GM18907 (cell line): ENCODE results near the gene PRR7.

Source experiments
- ATAC-seq: cut with Tn5 transposase; IDR thresholded peaks from one replicate; pipeline ENCODE4 v1.9.1; 2021; ENCODE audit warnings: mild to moderate bottlenecking, moderate library complexity; ENCODE audit not compliant: unreplicated experiment

Gene PRR7

GRCh38 chr5:177449140-177450061, 2.8 kb downstream of the PRR7 start:
- ATAC-seq: no peak

- ATAC-seq: no peak
These were observed 4.2 kb downstream of the PRR7 start for GRCh38 chr5:177450667-177451424.

- ATAC-seq: no peak
These were observed 6.3 kb downstream of the PRR7 start for GRCh38 chr5:177452688-177453638.

GRCh38 chr5:177453852-177454396, 7.3 kb downstream of the PRR7 start:
- peak; percentile 7 for ATAC-seq

- ATAC-seq: peak; percentile 47
These were observed 7.9 kb downstream of the PRR7 start for GRCh38 chr5:177454397-177455035.

- ATAC-seq: peak; percentile 60
These were observed 8.5 kb downstream of the PRR7 start for GRCh38 chr5:177455036-177455660.

- ATAC-seq: peak; percentile 15
These were observed 9.3 kb downstream of the PRR7 start for GRCh38 chr5:177455661-177456590.

- no peak for ATAC-seq
These were observed 10.0 kb downstream of the PRR7 start for GRCh38 chr5:177456591-177456964.

- peak; percentile 41 for ATAC-seq
These were observed 10.6 kb downstream of the PRR7 start for GRCh38 chr5:177456976-177457851.

GRCh38 chr5:177457852-177458681, 11.5 kb downstream of the PRR7 start:
- no peak for ATAC-seq

GRCh38 chr5:177458912-177459350, 12.3 kb downstream of the PRR7 start:
- no peak for ATAC-seq

- no peak for ATAC-seq
These were observed 12.7 kb downstream of the PRR7 start for GRCh38 chr5:177459357-177459756.

GRCh38 chr5:177459819-177460628, 13.4 kb downstream of the PRR7 start:
- ATAC-seq: no peak

GRCh38 chr5:177462021-177462670, 15.5 kb downstream of the PRR7 start:
- ATAC-seq: no peak

GRCh38 chr5:177465044-177465443, 18.4 kb downstream of the PRR7 start:
- ATAC-seq: no peak
